ENCODE data around the gene MAPK1IP1L.
A peak's percentile ranks its signal among the peaks of the same experiment; 100 is the strongest.
"Not testable (repeated sequence)": the region's sequence is repeated elsewhere in the genome, so short reads cannot be mapped to it uniquely, and the experiment has no call there.

Gene MAPK1IP1L

GRCh38 chr14:55051423-55052268 is at the start of gene MAPK1IP1L:
TSS of gene MAPK1IP1L (plus strand) at chr14:55051647. CDS start at chr14:55061684, 10,037 bp downstream.
- peak; percentile 82 to 86 for DNase-seq (ENCODE audit: low read depth in 2 of 2)

GRCh38 chr14:55005071-55005470 is 46.4 kb upstream of the MAPK1IP1L start:
- DNase-seq (ENCODE audit: low read depth in 2 of 2) = no peak

GRCh38 chr14:55015006-55015405 is 36.4 kb upstream of the MAPK1IP1L start:
- DNase-seq (ENCODE audit: low read depth in 2 of 2) = no peak

GRCh38 chr14:55019968-55020554 is 31.4 kb upstream of the MAPK1IP1L start:
- DNase-seq (ENCODE audit: low read depth in 2 of 2) = no peak

- not testable (repeated sequence) for DNase-seq (ENCODE audit: low read depth in 2 of 2)
Observed at GRCh38 chr14:55024365-55024764, 27.1 kb upstream of the MAPK1IP1L start.

- no peak for DNase-seq (ENCODE audit: low read depth in 2 of 2)
Observed at GRCh38 chr14:55025948-55026347, 25.5 kb upstream of the MAPK1IP1L start.

- no peak for DNase-seq (ENCODE audit: low read depth in 2 of 2)
Observed at GRCh38 chr14:55026441-55026792, 25.0 kb upstream of the MAPK1IP1L start.

- peak; percentile 95 to 97 for DNase-seq (ENCODE audit: low read depth in 2 of 2)
Observed at GRCh38 chr14:55026793-55027561, 24.5 kb upstream of the MAPK1IP1L start, which contains the start of the genes SOCS4 and WDHD1. TSS of gene SOCS4 (plus strand) at chr14:55027236. CDS start at chr14:55043042, 15,806 bp downstream. TSS of gene WDHD1 (minus strand) at chr14:55027099. CDS start at chr14:55026787, 312 bp downstream.

GRCh38 chr14:55028066-55028465 is 23.4 kb upstream of the MAPK1IP1L start:
- DNase-seq (ENCODE audit: low read depth in 2 of 2) = no peak

GRCh38 chr14:55028476-55028875 is 23.0 kb upstream of the MAPK1IP1L start:
- DNase-seq (ENCODE audit: low read depth in 2 of 2) = no peak

- DNase-seq (ENCODE audit: low read depth in 2 of 2) = no peak
Observed at GRCh38 chr14:55031190-55031589, 20.3 kb upstream of the MAPK1IP1L start.

- not testable (repeated sequence) for DNase-seq (ENCODE audit: low read depth in 2 of 2)
Observed at GRCh38 chr14:55037995-55038394, 13.5 kb upstream of the MAPK1IP1L start.

GRCh38 chr14:55038708-55039107 is 12.7 kb upstream of the MAPK1IP1L start:
- DNase-seq (ENCODE audit: low read depth in 2 of 2) = no peak

- no peak for DNase-seq (ENCODE audit: low read depth in 2 of 2)
Observed at GRCh38 chr14:55043528-55043927, 7.9 kb upstream of the MAPK1IP1L start.

- DNase-seq (ENCODE audit: low read depth in 2 of 2) = no peak
Observed at GRCh38 chr14:55045087-55045486, 6.4 kb upstream of the MAPK1IP1L start.

GRCh38 chr14:55047301-55048053 is 4.0 kb upstream of the MAPK1IP1L start:
- no peak for DNase-seq (ENCODE audit: low read depth in 2 of 2)

GRCh38 chr14:55048900-55049436 is 2.5 kb upstream of the MAPK1IP1L start:
- DNase-seq (ENCODE audit: low read depth in 2 of 2) = no peak

GRCh38 chr14:55051165-55051422 is 353 bp upstream of the MAPK1IP1L start:
- DNase-seq (ENCODE audit: low read depth in 2 of 2) = no peak

- no peak for DNase-seq (ENCODE audit: low read depth in 2 of 2)
Observed at GRCh38 chr14:55052269-55052930, 953 bp downstream of the MAPK1IP1L start.

- DNase-seq (ENCODE audit: low read depth in 2 of 2) = no peak
Observed at GRCh38 chr14:55053018-55053417, 1.6 kb downstream of the MAPK1IP1L start.

GRCh38 chr14:55053500-55053899 is 2.1 kb downstream of the MAPK1IP1L start:
- DNase-seq (ENCODE audit: low read depth in 2 of 2) = no peak
